GM12878 (cell line): ENCODE data around the gene RECQL. TPM values are rescaled to one million over a fixed set of nuclear protein-coding genes. Genes with fewer than 3 reads are reported as not detected.
A peak's percentile ranks its signal among the peaks of the same experiment; 100 is the strongest.

Experiments used
- BCL3 ChIP-seq: IDR thresholded peaks from 2 replicates; pipeline ENCODE4 v1.6.1; 2011; ENCODE audit warnings: borderline replicate concordance, low read depth, mild to moderate bottlenecking, moderate library complexity, low read length; ENCODE audit not compliant: insufficient read depth, poor library complexity, severe bottlenecking
- HDGF ChIP-seq: fragments of 450-650 bp; IDR thresholded peaks from 2 replicates; pipeline ENCODE4 v1.6.1; 2016; ENCODE audit warnings: antibody characterized with exemption
- MTA3 ChIP-seq: IDR thresholded peaks from 2 replicates; pipeline ENCODE4 v1.6.1; 2012; ENCODE audit warnings: low read length, inconsistent platforms, borderline replicate concordance
- NR2C1 ChIP-seq: fragments of 450-650 bp; IDR thresholded peaks from 2 replicates; pipeline ENCODE4 v1.6.1; 2017; ENCODE audit warnings: antibody characterized with exemption, mild to moderate bottlenecking, moderate library complexity
- RUNX3 ChIP-seq: IDR thresholded peaks from 2 replicates; pipeline ENCODE4 v1.6.1; 2012; ENCODE audit warnings: low read length, inconsistent platforms
- SPI1 ChIP-seq: IDR thresholded peaks from 2 replicates; pipeline ENCODE4 v1.6.1; 2011; ENCODE audit warnings: low read depth, mild to moderate bottlenecking, low read length, moderate library complexity, borderline replicate concordance; ENCODE audit not compliant: insufficient read depth
- TCF3 ChIP-seq: IDR thresholded peaks from 2 replicates; pipeline ENCODE4 v1.6.1; 2012; ENCODE audit warnings: low read depth, mild to moderate bottlenecking, low read length, borderline replicate concordance; ENCODE audit not compliant: insufficient read depth
- YY1 ChIP-seq: IDR thresholded peaks from 2 replicates; pipeline ENCODE4 v1.6.1; 2011; ENCODE audit warnings: low read depth, mild to moderate bottlenecking, low read length
- ZBTB40 ChIP-seq: fragments of 450-650 bp; IDR thresholded peaks from 2 replicates; pipeline ENCODE4 v1.6.1; 2016; ENCODE audit warnings: mild to moderate bottlenecking, moderate library complexity, borderline replicate concordance
- ZNF687 ChIP-seq: fragments of 450-650 bp; IDR thresholded peaks from 2 replicates; pipeline ENCODE4 v1.6.1; 2017; ENCODE audit warnings: mild to moderate bottlenecking, moderate library complexity
- polyA plus RNA-seq, 11 experiments: library from polyadenylated mRNA; depleted of rRNA in 4 of 11; unstranded in 6 of 11; stranded (reverse) in 5 of 11; fragments of >200 nt; fragmentation: Nextera tagmentation in 4 of 11; fragmentation: Illumina TruSeq in 1 of 11; extraction: Ambion mirVana in 4 of 11; extraction: Trizol in 1 of 11; gene quantifications; 1 replicate in 1 of 11; 2 replicates in 10 of 11; pipeline versions ENCODE4 v1.2.1 to v1.2.3, GENCODE V29; 2011 to 2016; ENCODE audit warnings: inconsistent platforms in 2 of 11, missing spikeins in 2 of 11, low read depth in 1 of 11
- total RNA-seq, 4 experiments: library from RNA; depleted of rRNA in 3 of 4; stranded (reverse); fragments of >200 nt in 3 of 4; fragmentation: Illumina TruSeq in 1 of 4; extraction: Trizol in 1 of 4; gene quantifications; 2 replicates each; pipeline versions ENCODE4 v1.2.1 to v1.2.3, GENCODE V29; 2013 to 2021
- TF ChIP-seq, protein P1 (sequence below): fragments of 150-350 bp; IDR thresholded peaks from 2 replicates; pipeline ENCODE4 v1.6.1; 2016; ENCODE audit warnings: low read depth, low read length
- TF ChIP-seq, protein P2 (sequence below): fragments of 450-650 bp; conservative IDR thresholded peaks from 2 replicates; pipeline ENCODE4 v1.6.1; 2017; ENCODE audit warnings: mild to moderate bottlenecking, moderate library complexity

RECQL gene
- total and polyA plus RNA-seq, 10 of the 15 experiments (the other 5 are each of a cell fraction or from before 2014, with no cell fraction given), result 47.4 to 130 (median 70.8) TPM

- TF ChIP-seq, protein P1, sequence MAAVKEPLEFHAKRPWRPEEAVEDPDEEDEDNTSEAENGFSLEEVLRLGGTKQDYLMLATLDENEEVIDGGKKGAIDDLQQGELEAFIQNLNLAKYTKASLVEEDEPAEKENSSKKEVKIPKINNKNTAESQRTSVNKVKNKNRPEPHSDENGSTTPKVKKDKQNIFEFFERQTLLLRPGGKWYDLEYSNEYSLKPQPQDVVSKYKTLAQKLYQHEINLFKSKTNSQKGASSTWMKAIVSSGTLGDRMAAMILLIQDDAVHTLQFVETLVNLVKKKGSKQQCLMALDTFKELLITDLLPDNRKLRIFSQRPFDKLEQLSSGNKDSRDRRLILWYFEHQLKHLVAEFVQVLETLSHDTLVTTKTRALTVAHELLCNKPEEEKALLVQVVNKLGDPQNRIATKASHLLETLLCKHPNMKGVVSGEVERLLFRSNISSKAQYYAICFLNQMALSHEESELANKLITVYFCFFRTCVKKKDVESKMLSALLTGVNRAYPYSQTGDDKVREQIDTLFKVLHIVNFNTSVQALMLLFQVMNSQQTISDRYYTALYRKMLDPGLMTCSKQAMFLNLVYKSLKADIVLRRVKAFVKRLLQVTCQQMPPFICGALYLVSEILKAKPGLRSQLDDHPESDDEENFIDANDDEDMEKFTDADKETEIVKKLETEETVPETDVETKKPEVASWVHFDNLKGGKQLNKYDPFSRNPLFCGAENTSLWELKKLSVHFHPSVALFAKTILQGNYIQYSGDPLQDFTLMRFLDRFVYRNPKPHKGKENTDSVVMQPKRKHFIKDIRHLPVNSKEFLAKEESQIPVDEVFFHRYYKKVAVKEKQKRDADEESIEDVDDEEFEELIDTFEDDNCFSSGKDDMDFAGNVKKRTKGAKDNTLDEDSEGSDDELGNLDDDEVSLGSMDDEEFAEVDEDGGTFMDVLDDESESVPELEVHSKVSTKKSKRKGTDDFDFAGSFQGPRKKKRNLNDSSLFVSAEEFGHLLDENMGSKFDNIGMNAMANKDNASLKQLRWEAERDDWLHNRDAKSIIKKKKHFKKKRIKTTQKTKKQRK, result no peak
- no peak for TF ChIP-seq MTA3
- TF ChIP-seq HDGF, result no peak
- TF ChIP-seq RUNX3, result peak; percentile 24
- TF ChIP-seq YY1, result peak; percentile 69; the same call in 1 of the 2 replicates
- TF ChIP-seq NR2C1, result no peak; the same call in 1 of the 2 replicates
- TF ChIP-seq BCL3, result no peak
- TF ChIP-seq, protein P2, sequence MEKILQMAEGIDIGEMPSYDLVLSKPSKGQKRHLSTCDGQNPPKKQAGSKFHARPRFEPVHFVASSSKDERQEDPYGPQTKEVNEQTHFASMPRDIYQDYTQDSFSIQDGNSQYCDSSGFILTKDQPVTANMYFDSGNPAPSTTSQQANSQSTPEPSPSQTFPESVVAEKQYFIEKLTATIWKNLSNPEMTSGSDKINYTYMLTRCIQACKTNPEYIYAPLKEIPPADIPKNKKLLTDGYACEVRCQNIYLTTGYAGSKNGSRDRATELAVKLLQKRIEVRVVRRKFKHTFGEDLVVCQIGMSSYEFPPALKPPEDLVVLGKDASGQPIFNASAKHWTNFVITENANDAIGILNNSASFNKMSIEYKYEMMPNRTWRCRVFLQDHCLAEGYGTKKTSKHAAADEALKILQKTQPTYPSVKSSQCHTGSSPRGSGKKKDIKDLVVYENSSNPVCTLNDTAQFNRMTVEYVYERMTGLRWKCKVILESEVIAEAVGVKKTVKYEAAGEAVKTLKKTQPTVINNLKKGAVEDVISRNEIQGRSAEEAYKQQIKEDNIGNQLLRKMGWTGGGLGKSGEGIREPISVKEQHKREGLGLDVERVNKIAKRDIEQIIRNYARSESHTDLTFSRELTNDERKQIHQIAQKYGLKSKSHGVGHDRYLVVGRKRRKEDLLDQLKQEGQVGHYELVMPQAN, result peak; percentile 96
- no peak for TF ChIP-seq TCF3
- TF ChIP-seq ZNF687, result no peak
- peak; percentile 64; the same call in 1 of the 2 replicates for TF ChIP-seq SPI1
- peak; percentile 83 for TF ChIP-seq ZBTB40
Observed at GRCh38 chr12:21501258-21502163, at the start of gene RECQL, which contains the start of gene GOLT1B (continued).
